ENCODE results near the gene CNBD2.
"Not testable (repeated sequence)": the region's sequence is repeated elsewhere in the genome, so short reads cannot be mapped to it uniquely, and the experiment has no call there.

CNBD2 gene

GRCh38 chr20:35974256-35974655, 5.9 kb downstream of the CNBD2 start:
- DNase-seq (ENCODE audit: insufficient read length, low spot score): no peak
- FAIRE-seq: no peak

GRCh38 chr20:35975576-35976373, 7.4 kb downstream of the CNBD2 start:
- DNase-seq (ENCODE audit: insufficient read length, low spot score) (no peak), FAIRE-seq (no peak)

- FAIRE-seq (no peak), DNase-seq (ENCODE audit: insufficient read length, low spot score) (no peak)
These were observed 9.7 kb downstream of the CNBD2 start for GRCh38 chr20:35978041-35978513.

GRCh38 chr20:35979544-35979943, 11.2 kb downstream of the CNBD2 start:
- DNase-seq (ENCODE audit: insufficient read length, low spot score): no peak
- FAIRE-seq: no peak

GRCh38 chr20:35981969-35982368, 13.6 kb downstream of the CNBD2 start:
- FAIRE-seq (no peak), DNase-seq (ENCODE audit: insufficient read length, low spot score) (no peak)

GRCh38 chr20:35984382-35984781, 16.0 kb downstream of the CNBD2 start:
- FAIRE-seq (no peak), DNase-seq (ENCODE audit: insufficient read length, low spot score) (no peak)

GRCh38 chr20:35985806-35986205, 17.4 kb downstream of the CNBD2 start:
- FAIRE-seq (no peak), DNase-seq (ENCODE audit: insufficient read length, low spot score) (no peak)

- no peak for DNase-seq (ENCODE audit: insufficient read length, low spot score)
- no peak for FAIRE-seq
These were observed 20.6 kb downstream of the CNBD2 start for GRCh38 chr20:35988910-35989463.

GRCh38 chr20:35991142-35991771, 22.9 kb downstream of the CNBD2 start:
- no peak for FAIRE-seq
- peak; percentile 67 for DNase-seq (ENCODE audit: insufficient read length, low spot score)

- FAIRE-seq: peak; percentile 69
- DNase-seq (ENCODE audit: insufficient read length, low spot score): peak; percentile 88
These were observed 24.4 kb downstream of the CNBD2 start for GRCh38 chr20:35992713-35993335.

GRCh38 chr20:35994994-35995453, 26.6 kb downstream of the CNBD2 start:
- FAIRE-seq: no peak

GRCh38 chr20:35996492-35996891, 28.1 kb downstream of the CNBD2 start:
- not testable (repeated sequence) for DNase-seq (ENCODE audit: insufficient read length, low spot score); FAIRE-seq

More at GRCh38 chr20:35994994-35995453, 26.6 kb downstream of the CNBD2 start:
- peak; percentile 88 for DNase-seq (ENCODE audit: insufficient read length, low spot score)

- FAIRE-seq: not testable (repeated sequence)
These were observed 32.9 kb downstream of the CNBD2 start for GRCh38 chr20:36001331-36001730.

GRCh38 chr20:36002855-36003254, 34.5 kb downstream of the CNBD2 start:
- no peak for FAIRE-seq
- DNase-seq (ENCODE audit: insufficient read length, low spot score): no peak

More at GRCh38 chr20:36001331-36001730, 32.9 kb downstream of the CNBD2 start:
- DNase-seq (ENCODE audit: insufficient read length, low spot score): not testable (repeated sequence)

- no peak for FAIRE-seq
- no peak for DNase-seq (ENCODE audit: insufficient read length, low spot score)
These were observed 35.7 kb downstream of the CNBD2 start for GRCh38 chr20:36004045-36004444.

GRCh38 chr20:36008461-36009035, 40.2 kb downstream of the CNBD2 start:
- no peak for FAIRE-seq

GRCh38 chr20:36010076-36010475, 41.7 kb downstream of the CNBD2 start:
- no peak for FAIRE-seq

More at GRCh38 chr20:36008461-36009035, 40.2 kb downstream of the CNBD2 start:
- DNase-seq (ENCODE audit: insufficient read length, low spot score): no peak

GRCh38 chr20:36010825-36011224, 42.4 kb downstream of the CNBD2 start:
- FAIRE-seq (no peak), DNase-seq (ENCODE audit: insufficient read length, low spot score) (no peak)

More at GRCh38 chr20:36010076-36010475, 41.7 kb downstream of the CNBD2 start:
- no peak for DNase-seq (ENCODE audit: insufficient read length, low spot score)

GRCh38 chr20:36015806-36016403, 47.5 kb downstream of the CNBD2 start:
- FAIRE-seq (no peak), DNase-seq (ENCODE audit: insufficient read length, low spot score) (no peak)
